ENCODE data around the gene PRDM16. TPM values are rescaled to one million over a fixed set of nuclear protein-coding genes. Genes with fewer than 3 reads are reported as not detected.
A peak's percentile ranks its signal among the peaks of the same experiment; 100 is the strongest.

The PRDM16 gene
- total and polyA plus RNA-seq, 2 of the 13 experiments (the other 11 are each of a cell fraction or from before 2014, with no cell fraction given) = 0.15 to 0.81 TPM

DNA sequence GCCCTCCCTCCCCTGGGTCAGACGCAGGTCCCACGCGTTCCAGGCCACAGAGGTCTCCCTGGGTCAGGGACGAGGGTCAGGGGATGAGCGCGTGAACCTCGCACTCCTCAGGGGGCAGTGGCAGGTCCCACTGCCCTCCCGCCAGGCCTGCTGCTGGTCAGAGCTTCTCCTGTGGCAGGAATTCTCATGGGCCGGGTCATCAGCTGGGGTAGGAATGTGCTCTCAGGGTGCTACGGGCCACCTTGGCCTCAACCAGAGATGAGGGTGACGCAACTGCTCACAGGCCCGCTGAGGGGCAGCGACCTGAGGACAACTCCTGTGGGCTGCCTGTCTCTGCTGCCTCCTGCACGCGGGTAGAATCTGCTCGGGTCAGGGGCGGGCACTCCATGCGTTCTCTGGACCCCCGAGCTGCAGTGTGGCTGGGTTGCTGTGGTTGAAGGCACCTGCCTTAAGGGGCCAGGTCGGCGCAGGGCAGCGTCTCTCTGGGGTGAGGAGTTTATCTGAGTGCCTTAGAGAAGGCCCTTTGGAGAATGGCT, 128.8 kb downstream of the PRDM16 start (continued):
- TF ChIP-seq KLF11 (CRISPR knock-in tag; IDR thresholded peaks at IDR 0.05) = no peak
- 0 out of 2 replicates have a peak, but pooled peaks have one; percentile 35 for TF ChIP-seq ZNF572 (CRISPR knock-in tag; IDR thresholded peaks at IDR 0.05)
- TF ChIP-seq, protein P1, sequence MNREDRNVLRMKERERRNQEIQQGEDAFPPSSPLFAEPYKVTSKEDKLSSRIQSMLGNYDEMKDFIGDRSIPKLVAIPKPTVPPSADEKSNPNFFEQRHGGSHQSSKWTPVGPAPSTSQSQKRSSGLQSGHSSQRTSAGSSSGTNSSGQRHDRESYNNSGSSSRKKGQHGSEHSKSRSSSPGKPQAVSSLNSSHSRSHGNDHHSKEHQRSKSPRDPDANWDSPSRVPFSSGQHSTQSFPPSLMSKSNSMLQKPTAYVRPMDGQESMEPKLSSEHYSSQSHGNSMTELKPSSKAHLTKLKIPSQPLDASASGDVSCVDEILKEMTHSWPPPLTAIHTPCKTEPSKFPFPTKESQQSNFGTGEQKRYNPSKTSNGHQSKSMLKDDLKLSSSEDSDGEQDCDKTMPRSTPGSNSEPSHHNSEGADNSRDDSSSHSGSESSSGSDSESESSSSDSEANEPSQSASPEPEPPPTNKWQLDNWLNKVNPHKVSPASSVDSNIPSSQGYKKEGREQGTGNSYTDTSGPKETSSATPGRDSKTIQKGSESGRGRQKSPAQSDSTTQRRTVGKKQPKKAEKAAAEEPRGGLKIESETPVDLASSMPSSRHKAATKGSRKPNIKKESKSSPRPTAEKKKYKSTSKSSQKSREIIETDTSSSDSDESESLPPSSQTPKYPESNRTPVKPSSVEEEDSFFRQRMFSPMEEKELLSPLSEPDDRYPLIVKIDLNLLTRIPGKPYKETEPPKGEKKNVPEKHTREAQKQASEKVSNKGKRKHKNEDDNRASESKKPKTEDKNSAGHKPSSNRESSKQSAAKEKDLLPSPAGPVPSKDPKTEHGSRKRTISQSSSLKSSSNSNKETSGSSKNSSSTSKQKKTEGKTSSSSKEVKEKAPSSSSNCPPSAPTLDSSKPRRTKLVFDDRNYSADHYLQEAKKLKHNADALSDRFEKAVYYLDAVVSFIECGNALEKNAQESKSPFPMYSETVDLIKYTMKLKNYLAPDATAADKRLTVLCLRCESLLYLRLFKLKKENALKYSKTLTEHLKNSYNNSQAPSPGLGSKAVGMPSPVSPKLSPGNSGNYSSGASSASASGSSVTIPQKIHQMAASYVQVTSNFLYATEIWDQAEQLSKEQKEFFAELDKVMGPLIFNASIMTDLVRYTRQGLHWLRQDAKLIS (CRISPR knock-in tag; IDR thresholded peaks at IDR 0.05) = no peak
- no peak for TF ChIP-seq HMG20A (CRISPR knock-in tag; IDR thresholded peaks at IDR 0.05; ENCODE audit: borderline replicate concordance)
- no peak for TF ChIP-seq TSC22D2 (CRISPR knock-in tag; IDR thresholded peaks at IDR 0.05; ENCODE audit: borderline replicate concordance)
- TF ChIP-seq, protein P2, sequence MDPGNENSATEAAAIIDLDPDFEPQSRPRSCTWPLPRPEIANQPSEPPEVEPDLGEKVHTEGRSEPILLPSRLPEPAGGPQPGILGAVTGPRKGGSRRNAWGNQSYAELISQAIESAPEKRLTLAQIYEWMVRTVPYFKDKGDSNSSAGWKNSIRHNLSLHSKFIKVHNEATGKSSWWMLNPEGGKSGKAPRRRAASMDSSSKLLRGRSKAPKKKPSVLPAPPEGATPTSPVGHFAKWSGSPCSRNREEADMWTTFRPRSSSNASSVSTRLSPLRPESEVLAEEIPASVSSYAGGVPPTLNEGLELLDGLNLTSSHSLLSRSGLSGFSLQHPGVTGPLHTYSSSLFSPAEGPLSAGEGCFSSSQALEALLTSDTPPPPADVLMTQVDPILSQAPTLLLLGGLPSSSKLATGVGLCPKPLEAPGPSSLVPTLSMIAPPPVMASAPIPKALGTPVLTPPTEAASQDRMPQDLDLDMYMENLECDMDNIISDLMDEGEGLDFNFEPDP (CRISPR knock-in tag; conservative IDR thresholded peaks at IDR 0.05) = no peak
- no peak for TF ChIP-seq FOXA1 (IDR thresholded peaks at IDR 0.05)
- no peak for TF ChIP-seq FOXA1 (CRISPR knock-in tag; IDR thresholded peaks at IDR 0.05)
- no peak for TF ChIP-seq ETV6 (CRISPR knock-in tag; conservative IDR thresholded peaks at IDR 0.05)
- TF ChIP-seq, protein P3, sequence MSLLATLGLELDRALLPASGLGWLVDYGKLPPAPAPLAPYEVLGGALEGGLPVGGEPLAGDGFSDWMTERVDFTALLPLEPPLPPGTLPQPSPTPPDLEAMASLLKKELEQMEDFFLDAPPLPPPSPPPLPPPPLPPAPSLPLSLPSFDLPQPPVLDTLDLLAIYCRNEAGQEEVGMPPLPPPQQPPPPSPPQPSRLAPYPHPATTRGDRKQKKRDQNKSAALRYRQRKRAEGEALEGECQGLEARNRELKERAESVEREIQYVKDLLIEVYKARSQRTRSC (CRISPR knock-in tag; IDR thresholded peaks at IDR 0.05; ENCODE audit: low read depth) = no peak
- TF ChIP-seq, protein P4, sequence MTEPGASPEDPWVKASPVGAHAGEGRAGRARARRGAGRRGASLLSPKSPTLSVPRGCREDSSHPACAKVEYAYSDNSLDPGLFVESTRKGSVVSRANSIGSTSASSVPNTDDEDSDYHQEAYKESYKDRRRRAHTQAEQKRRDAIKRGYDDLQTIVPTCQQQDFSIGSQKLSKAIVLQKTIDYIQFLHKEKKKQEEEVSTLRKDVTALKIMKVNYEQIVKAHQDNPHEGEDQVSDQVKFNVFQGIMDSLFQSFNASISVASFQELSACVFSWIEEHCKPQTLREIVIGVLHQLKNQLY (CRISPR knock-in tag; IDR thresholded peaks at IDR 0.05) = no peak
- no peak for TF ChIP-seq ZNF816 (CRISPR knock-in tag; IDR thresholded peaks at IDR 0.05; ENCODE audit: borderline replicate concordance)
- TF ChIP-seq FOXJ3 (CRISPR knock-in tag; IDR thresholded peaks at IDR 0.05; ENCODE audit: borderline replicate concordance) = no peak
- no peak for TF ChIP-seq YEATS2 (CRISPR knock-in tag; IDR thresholded peaks at IDR 0.05; ENCODE audit: borderline replicate concordance)
- TF ChIP-seq ZNF496 (CRISPR knock-in tag; IDR thresholded peaks at IDR 0.05; ENCODE audit: insufficient replicate concordance) = no peak
